ENCODE data around the gene RPL14. TPM values are rescaled to one million over a fixed set of nuclear protein-coding genes. Genes with fewer than 3 reads are reported as not detected.

RPL14 gene
- polyA plus RNA-seq, 4 donors, result 1,014 to 1,543 (median 1,365) TPM

GRCh38 chr3:40516201-40516600 lies 59.1 kb downstream of the RPL14 start:
- Histone ChIP-seq H3K9me3 (ENCODE audit: control insufficient read depth in 2 of 2, insufficient read depth in 1 of 2, low read depth in 1 of 2, low read length in 1 of 2) (no peaks in the 10 kb centered on the region), H3K27me3 (ENCODE audit: control insufficient read depth in 3 of 3, insufficient read depth in 3 of 3, low read length in 3 of 3) (no peaks in the 10 kb centered on the region), H3K36me3 (ENCODE audit: control insufficient read depth in 3 of 3, insufficient read depth in 2 of 3, low read depth in 1 of 3, low read length in 3 of 3) (peaks cover 0 to 27% (median 2%) of the 10 kb centered on the region in 3 donors), H3K4me3 (ENCODE audit: low read depth in 1 of 3, low read length in 3 of 3) (no peak overlapping the region), H3K27ac (ENCODE audit: low read depth in 1 of 3, low read length in 2 of 3) (no peak overlapping the region), H3K4me1 (ENCODE audit: control insufficient read depth in 3 of 3, insufficient read depth in 2 of 3, low read depth in 1 of 3, low read length in 2 of 3) (no peaks in the 10 kb centered on the region)
- WGBS, 3 donors, result 88 to 93% (median 91%) methylated on average over 5 of the region's 5 CpGs
- DNase-seq, result no peak
- no peak for FAIRE-seq

- no peak overlapping the region for H3K27ac ChIP-seq (ENCODE audit: low read depth in 1 of 3, low read length in 2 of 3)
- DNase-seq, result no peak
- H3K9me3 ChIP-seq (ENCODE audit: control insufficient read depth in 2 of 2, insufficient read depth in 1 of 2, low read depth in 1 of 2, low read length in 1 of 2), result no peaks in the 10 kb centered on the region
- peaks cover 0 to 19% (median 0%) of the 10 kb centered on the region in 3 donors for H3K36me3 ChIP-seq (ENCODE audit: control insufficient read depth in 3 of 3, insufficient read depth in 2 of 3, low read depth in 1 of 3, low read length in 3 of 3)
- no peaks in the 10 kb centered on the region for H3K4me1 ChIP-seq (ENCODE audit: control insufficient read depth in 3 of 3, insufficient read depth in 2 of 3, low read depth in 1 of 3, low read length in 2 of 3)
- no peak for FAIRE-seq
- H3K4me3 ChIP-seq (ENCODE audit: low read depth in 1 of 3, low read length in 3 of 3), result no peak overlapping the region
- H3K27me3 ChIP-seq (ENCODE audit: control insufficient read depth in 3 of 3, insufficient read depth in 3 of 3, low read length in 3 of 3), result no peaks in the 10 kb centered on the region
- WGBS, 3 donors, result 60 to 86% (median 68%) methylated on average over 1 of the region's 1 CpG
Measured at GRCh38 chr3:40518067-40518466, 60.9 kb downstream of the RPL14 start.

Other genes with a start within 250 kb of the RPL14 start
- gene EIF1B, start 147.6 kb upstream of the RPL14 start, polyA plus RNA-seq, result 100 to 1,000 TPM in 2 of 4 donors, 10 to 100 TPM in 2; 56.1 to 118 (median 94.2) TPM
- gene ENTPD3, start 70.2 kb upstream of the RPL14 start, polyA plus RNA-seq, result 1 to 10 TPM in 1 of 4 donors, under 1 TPM in 2, not detected in 1; 0.22 to 4.2 (median 0.40) TPM
- gene ZNF619, start 19.8 kb downstream of the RPL14 start, polyA plus RNA-seq, result 1 to 10 TPM in 3 of 4 donors, under 1 TPM in 1; 0.81 to 5.9 (median 1.5) TPM
- gene ZNF620, start 48.7 kb downstream of the RPL14 start, polyA plus RNA-seq, result 1 to 10 TPM in 3 of 4 donors, under 1 TPM in 1; 0.54 to 8.4 (median 2.1) TPM
- 10 to 100 TPM in 1 of 4 donors, 1 to 10 TPM in 3; 5.4 to 18.9 (median 9.4) TPM for gene ZNF621, start 67.6 kb downstream of the RPL14 start, polyA plus RNA-seq